IMR-90 (cell line): ENCODE results near the gene DEK.

ENCODE experiments used
- BHLHE40 ChIP-seq: fragments of 150-350 bp; IDR thresholded peaks from 2 replicates; pipeline ENCODE4 v1.6.1; 2016; ENCODE audit warnings: mild to moderate bottlenecking, low read depth, low read length
- CEBPB ChIP-seq: IDR thresholded peaks from 2 replicates; pipeline ENCODE4 v1.6.1; 2012; ENCODE audit warnings: low read depth, low read length, improper control_type of control experiment
- CHD1 ChIP-seq: IDR thresholded peaks from 2 replicates; pipeline ENCODE4 v1.6.1; 2012; ENCODE audit warnings: low read depth, low read length, improper control_type of control experiment
- CTCF ChIP-seq: conservative IDR thresholded peaks from 2 replicates; pipeline ENCODE4 v1.5.1; 2012; ENCODE audit warnings: mild to moderate bottlenecking, low read depth, low read length, improper control_type of control experiment
- MAFK ChIP-seq: IDR thresholded peaks from 2 replicates; pipeline ENCODE4 v1.6.1; 2012; ENCODE audit warnings: low read depth, low read length, improper control_type of control experiment
- MXI1 ChIP-seq: IDR thresholded peaks from 2 replicates; pipeline ENCODE4 v1.6.1; 2012; ENCODE audit warnings: low read depth, mild to moderate bottlenecking, low read length, moderate library complexity, borderline replicate concordance
- POLR2A ChIP-seq: IDR thresholded peaks from 2 replicates; pipeline ENCODE4 v1.6.1; 2012; ENCODE audit warnings: mild to moderate bottlenecking, low read depth, low read length
- RAD21 ChIP-seq: IDR thresholded peaks from 2 replicates; pipeline ENCODE4 v1.6.1; 2012; ENCODE audit warnings: low read length, improper control_type of control experiment
- RCOR1 ChIP-seq: IDR thresholded peaks from 2 replicates; pipeline ENCODE4 v1.6.1; 2012; ENCODE audit warnings: mild to moderate bottlenecking, low read length, improper control_type of control experiment; ENCODE audit not compliant: insufficient replicate concordance
- RFX5 ChIP-seq: IDR thresholded peaks from 2 replicates; pipeline ENCODE4 v1.8.0; 2012; ENCODE audit warnings: low read depth, mild to moderate bottlenecking, low read length, moderate library complexity
- SMC3 ChIP-seq: fragments of 150-350 bp; IDR thresholded peaks from 2 replicates; pipeline ENCODE4 v1.6.1; 2016; ENCODE audit warnings: low read depth, mild to moderate bottlenecking, antibody characterized with exemption, low read length, moderate library complexity
- USF2 ChIP-seq: fragments of 150-350 bp; IDR thresholded peaks from 2 replicates; pipeline ENCODE4 v1.6.1; 2017; ENCODE audit warnings: mild to moderate bottlenecking, antibody characterized with exemption, low read length, low read depth

- no peak for TF ChIP-seq RCOR1
- no peak for TF ChIP-seq CTCF
- TF ChIP-seq CEBPB, result no peak
- TF ChIP-seq USF2, result no peak
- TF ChIP-seq RFX5, result no peak
- no peak for TF ChIP-seq MXI1
- TF ChIP-seq RAD21, result no peak
- TF ChIP-seq POLR2A, result no peak
- TF ChIP-seq SMC3, result no peak
- no peak for TF ChIP-seq MAFK
- no peak for TF ChIP-seq CHD1
- TF ChIP-seq BHLHE40, result no peak
Measured at GRCh38 chr6:18270216-18270615, 5.9 kb upstream of the DEK start.
